G401 (cell line): ENCODE measurements around the gene OR51F2. TPM values are rescaled to one million over a fixed set of nuclear protein-coding genes. Genes with fewer than 3 reads are reported as not detected.

ENCODE experiments used
- total RNA-seq: library from RNA; depleted of rRNA; stranded (reverse); fragments of >200 nt; shearing (Covaris generic); gene quantifications from 2 replicates; pipeline ENCODE4 v1.2.3, GENCODE V29; 2014; rRNA removed

Gene OR51F2
- total RNA-seq, 1 experiment from 2014 or later: not detected

Other genes starting within 250 kb of the OR51F2 start
- gene OR52I2, start 239.6 kb upstream of the OR51F2 start, total RNA-seq: not detected in 2 replicates
- gene OR52I1, start 227.3 kb upstream of the OR51F2 start, total RNA-seq: not detected in 2 replicates
- 9.2 and 33.6 TPM in 2 replicates for gene TRIM68, start 213.1 kb upstream of the OR51F2 start, total RNA-seq
- not detected in 2 replicates for gene OR51D1, start 183.8 kb upstream of the OR51F2 start, total RNA-seq
- gene OR51E1, start 177.3 kb upstream of the OR51F2 start, total RNA-seq: not detected in 2 replicates
- gene OR51E2, start 123.5 kb upstream of the OR51F2 start, total RNA-seq: not detected in 2 replicates
- gene MMP26, start 116.5 kb upstream of the OR51F2 start, total RNA-seq: not detected in 2 replicates
- gene OR51F1, start 51.4 kb upstream of the OR51F2 start, total RNA-seq: not detected in 2 replicates
- not detected in 2 replicates for gene OR52R1, start 16.9 kb upstream of the OR51F2 start, total RNA-seq
- gene OR51S1, start 27.9 kb downstream of the OR51F2 start, total RNA-seq: not detected in 2 replicates
- gene OR51T1, start 60.6 kb downstream of the OR51F2 start, total RNA-seq: not detected in 2 replicates
- not detected in 2 replicates for gene OR51A7, start 82.5 kb downstream of the OR51F2 start, total RNA-seq
- not detected in 2 replicates for gene OR51G2, start 98.0 kb downstream of the OR51F2 start, total RNA-seq
- gene OR51G1, start 103.0 kb downstream of the OR51F2 start, total RNA-seq: not detected in 2 replicates
- gene OR51A4, start 126.3 kb downstream of the OR51F2 start, total RNA-seq: not detected in 2 replicates
- not detected in 2 replicates for gene OR51A2, start 134.4 kb downstream of the OR51F2 start, total RNA-seq
- not detected in 2 replicates for gene OR51L1, start 173.5 kb downstream of the OR51F2 start, total RNA-seq
- not detected in 2 replicates for gene OR52J3, start 225.2 kb downstream of the OR51F2 start, total RNA-seq
- not detected in 2 replicates for gene OR52E2, start 238.3 kb downstream of the OR51F2 start, total RNA-seq
- not detected in 2 replicates for gene OR52E1, start 248.3 kb downstream of the OR51F2 start, total RNA-seq